Heart left ventricle (tissue), 16 donors: Measurements from ENCODE around the gene NXF3. TPM values are rescaled to one million over a fixed set of nuclear protein-coding genes. Genes with fewer than 3 reads are reported as not detected.

ENCODE experiments used
- ATAC-seq, 4 donors: fragments of 200-7000 bp; cut with Tn5 transposase; one replicate each; pipeline ENCODE4 v1.9.1; 2020 to 2022; ENCODE audit warnings: moderate library complexity in 4 of 4, mild to moderate bottlenecking in 3 of 4, moderate number of reproducible peaks in 1 of 4
- DNase-seq, 5 donors: peaks; one replicate each; pipeline ENCODE4 v3.0.0-alpha.2; 2020
- H3K27ac ChIP-seq, 12 donors: fragments of 200-600 bp; sonication (generic) in 4 of 12; one replicate each; pipeline versions ENCODE4 v1.5.0 to v1.8.0; 2016 to 2022; ENCODE audit warnings: mild to moderate bottlenecking in 2 of 12
- H3K27me3 ChIP-seq, 9 donors: fragments of 200-600 bp; sonication (generic) in 2 of 9; one replicate each; pipeline versions ENCODE4 v1.5.1 to v1.8.0; 2016 to 2022; ENCODE audit warnings: mild to moderate bottlenecking in 3 of 9
- H3K36me3 ChIP-seq, 9 donors: fragments of 200-600 bp; sonication (generic) in 2 of 9; one replicate each; pipeline versions ENCODE4 v1.5.0 to v1.8.0; 2018 to 2022; ENCODE audit warnings: mild to moderate bottlenecking in 2 of 9
- H3K4me1 ChIP-seq, 12 donors: fragments of 200-600 bp; sonication (generic) in 4 of 12; one replicate each; pipeline versions ENCODE4 v1.5.0 to v1.8.0; 2016 to 2022; ENCODE audit warnings: mild to moderate bottlenecking in 3 of 12
- H3K4me3 ChIP-seq, 12 donors: fragments of 200-600 bp; sonication (generic) in 4 of 12; one replicate each; pipeline versions ENCODE4 v1.5.0 to v1.8.0; 2017 to 2022; ENCODE audit warnings: mild to moderate bottlenecking in 9 of 12, moderate library complexity in 4 of 12
- H3K9me3 ChIP-seq, 12 donors: fragments of 200-600 bp; sonication (generic) in 4 of 12; one replicate each; pipeline versions ENCODE4 v1.5.0 to v1.8.0; 2016 to 2022; ENCODE audit warnings: mild to moderate bottlenecking in 1 of 12
- POLR2A ChIP-seq, 2 donors: fragments of 450-650 bp; IDR thresholded peaks; one replicate each; pipeline ENCODE4 v1.6.1; 2017; ENCODE audit warnings: antibody characterized with exemption in 2 of 2, mild to moderate bottlenecking in 2 of 2, moderate library complexity in 2 of 2
- WGBS, 4 donors: extraction: QIAGEN DNeasy Blood & Tissue Kit in 2 of 4; methylation state at CpG; one replicate each; pipeline versions ENCODE4 v1.1.5 to v1.1.7; 2013 to 2018; 5-methylcytosine and 5-hydroxymethylcytosine counted together
- intact Hi-C, 10 donors: fragments of 100-400 bp; cut with DNase I; formaldehyde crosslinking; loops; one replicate each; pipeline versions ENCODE4 v1.11.1 to v1.14.2; 2022
- polyA plus RNA-seq, 2 donors: library from polyadenylated mRNA; stranded (reverse); fragments of 200-250 nt; gene quantifications; one replicate each; pipeline ENCODE4 v1.2.3, GENCODE V29; 2013
- total RNA-seq, 9 donors: library from RNA; depleted of rRNA in 2 of 9; stranded (reverse); fragments of >200 nt in 2 of 9; fragmentation: NEBNext Ultra II Directional in 3 of 9; extraction: Animal tissue kit (Norgen Biotek cat#: 25700) in 3 of 9; gene quantifications; one replicate each; pipeline versions ENCODE4 v1.1.0 to v1.2.4, GENCODE V29; 2016 to 2023
- TF ChIP-seq, protein P1 (sequence below), 12 donors: fragments of 200-600 bp; sonication (generic) in 4 of 12; IDR thresholded peaks; one replicate each; pipeline versions ENCODE4 v1.5.0 to v1.8.0; 2018 to 2022; ENCODE audit warnings: antibody characterized with exemption in 12 of 12, mild to moderate bottlenecking in 5 of 12
- donor health status: ischemic (EF 13 %, LVEDD 7.1; RV severe dilation, severe dysfunction).
- donor health status: healthy with polysubstance abuse.
- donor health status: DM: no; HTN: yes; CAD: no.
- donor health status: DM: no; HTN: no; CAD: no.
- donor health status: ischemic (EF 25% LVEDD 6.9; RV normal size, moderate dysfunction).
- donor health status: ischemic (EF 25% LVEDD 5.7; RV mildly dilated, moderate dysfunction).
- donor health status: healthy.
- donor health status: DM: yes; HTN: yes; CAD: no.
- donor health status: ischemic (EF 35%, LVEDD 5.7; RV mildly dilated, moderate dysfunction).
- donor health status: nonischemic (EF 11% LVEDD 7.7; RV severe dilation, severe dysfunction).
- donor health status: DM: yes; HTN: yes; CAD: no.
- donor health status: PGD.
- donor health status: ischemic (EF 29% LVEDD 5.4; RV normal size, mild dysfunction).
- donor health status: nonischemic (EF 23%, LVEDD 6.1; RV moderate dilation, normal function).

NXF3 gene
- total and polyA plus RNA-seq, 11 donors: 0.08 to 0.54 (median 0.30) TPM; not detected in 4

DNA sequence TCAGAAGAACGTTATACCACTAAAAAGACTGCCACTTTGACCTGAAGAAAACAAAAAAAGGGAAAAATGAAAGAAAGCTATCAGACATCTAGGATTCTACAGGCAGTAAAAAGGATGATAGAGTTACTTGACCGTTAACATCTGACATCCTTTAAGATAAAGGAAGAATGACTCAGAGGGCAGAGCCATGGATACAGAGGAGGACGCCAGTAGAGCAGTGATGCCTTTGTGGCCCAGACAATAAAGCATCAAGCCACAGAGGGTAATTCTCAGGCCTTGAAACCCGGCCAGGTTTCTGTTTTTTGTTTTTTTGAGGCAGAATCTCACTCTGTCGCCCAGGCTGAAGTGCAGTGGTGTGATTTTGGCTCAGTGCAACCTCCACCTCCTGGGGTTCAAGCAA, 19.5 kb downstream of the NXF3 start:
- no peak overlapping the region for H3K27ac ChIP-seq
- no peaks in the 10 kb centered on the region for H3K9me3 ChIP-seq
- no peak overlapping the region for H3K4me3 ChIP-seq
- ATAC-seq: no peak
- intact Hi-C loops: no loop called here
- DNase-seq: no peak
- no peak for TF ChIP-seq POLR2A (IDR thresholded peaks at IDR 0.05)
- 29 to 56% (median 34%) methylated on average over 5 of the region's 5 CpGs for WGBS, 4 donors
- no peaks in the 10 kb centered on the region for H3K27me3 ChIP-seq
- H3K36me3 ChIP-seq: no peaks in the 10 kb centered on the region
- H3K4me1 ChIP-seq: no peaks in the 10 kb centered on the region

DNA sequence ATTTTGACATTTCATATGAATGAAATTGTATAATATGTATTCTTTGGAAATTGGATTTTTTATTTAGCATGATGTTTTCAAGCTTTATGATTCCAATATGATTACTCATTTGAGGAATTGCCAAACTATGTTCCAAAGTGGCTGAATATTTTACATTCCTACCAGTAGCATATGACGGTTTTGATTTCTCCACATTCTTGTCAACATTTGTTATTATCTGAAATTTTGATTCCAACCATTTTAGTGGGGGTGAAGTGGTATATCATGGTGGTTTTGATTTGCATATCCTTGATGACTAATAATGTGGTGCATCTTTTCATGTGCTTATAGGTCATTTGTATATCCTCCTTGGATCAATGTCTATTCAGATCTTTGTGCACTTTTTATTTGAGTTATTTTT, 26.3 kb downstream of the NXF3 start:
- no peak for ATAC-seq
- Histone ChIP-seq H3K27ac (no peak overlapping the region), H3K36me3 (no peaks in the 10 kb centered on the region), H3K27me3 (peaks cover 0 to 13% (median 0%) of the 10 kb centered on the region in 9 donors), H3K9me3 (no peaks in the 10 kb centered on the region), H3K4me3 (no peak overlapping the region), H3K4me1 (no peaks in the 10 kb centered on the region)
- WGBS, 4 donors: 47 to 55% (median 51%) methylated on average over 1 of the region's 1 CpG
- no peak for DNase-seq
- TF ChIP-seq, protein P1, sequence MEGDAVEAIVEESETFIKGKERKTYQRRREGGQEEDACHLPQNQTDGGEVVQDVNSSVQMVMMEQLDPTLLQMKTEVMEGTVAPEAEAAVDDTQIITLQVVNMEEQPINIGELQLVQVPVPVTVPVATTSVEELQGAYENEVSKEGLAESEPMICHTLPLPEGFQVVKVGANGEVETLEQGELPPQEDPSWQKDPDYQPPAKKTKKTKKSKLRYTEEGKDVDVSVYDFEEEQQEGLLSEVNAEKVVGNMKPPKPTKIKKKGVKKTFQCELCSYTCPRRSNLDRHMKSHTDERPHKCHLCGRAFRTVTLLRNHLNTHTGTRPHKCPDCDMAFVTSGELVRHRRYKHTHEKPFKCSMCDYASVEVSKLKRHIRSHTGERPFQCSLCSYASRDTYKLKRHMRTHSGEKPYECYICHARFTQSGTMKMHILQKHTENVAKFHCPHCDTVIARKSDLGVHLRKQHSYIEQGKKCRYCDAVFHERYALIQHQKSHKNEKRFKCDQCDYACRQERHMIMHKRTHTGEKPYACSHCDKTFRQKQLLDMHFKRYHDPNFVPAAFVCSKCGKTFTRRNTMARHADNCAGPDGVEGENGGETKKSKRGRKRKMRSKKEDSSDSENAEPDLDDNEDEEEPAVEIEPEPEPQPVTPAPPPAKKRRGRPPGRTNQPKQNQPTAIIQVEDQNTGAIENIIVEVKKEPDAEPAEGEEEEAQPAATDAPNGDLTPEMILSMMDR (IDR thresholded peaks at IDR 0.05): no peak
- no peak for TF ChIP-seq POLR2A (IDR thresholded peaks at IDR 0.05)
- intact Hi-C loops: loop anchor here in 1 of 10 donors (10.0 kb wide), 1 partner anchor 78 kb away; no protein-coding TSS in a partner anchor

DNA sequence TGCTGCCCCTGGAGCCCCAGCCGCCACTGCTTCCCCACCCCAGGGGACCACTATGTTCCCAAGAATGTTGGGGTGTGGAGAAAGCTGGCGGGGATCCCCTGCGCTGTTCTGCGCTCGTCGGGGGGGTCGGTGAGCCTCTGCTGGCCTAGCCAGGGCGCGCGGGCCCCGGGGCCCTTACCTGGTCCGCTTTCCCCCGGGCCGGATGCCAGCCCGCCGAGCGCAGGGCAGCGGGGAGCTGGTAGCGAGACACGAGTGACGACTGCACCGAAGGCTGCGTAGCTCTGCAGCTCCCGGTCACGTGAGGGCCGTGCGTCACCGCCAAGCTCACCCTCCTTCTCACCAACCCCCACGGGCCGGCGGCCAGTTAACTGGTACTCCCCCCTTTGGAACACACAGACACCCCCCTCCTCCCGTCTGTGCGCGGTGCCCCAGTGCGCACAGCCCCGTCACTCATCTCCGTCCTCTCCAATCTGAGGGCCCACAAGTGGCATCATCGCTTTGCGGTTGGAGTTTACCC, 29.0 kb downstream of the NXF3 start, which contains the start of gene BEX1:
Gene BEX1 (minus strand): TSS at position 254 of the 517 bp plus-strand sequence. CDS start 897 bp downstream, outside the sequence.
- no peak within 1 kb of the TSS for H3K27ac ChIP-seq
- ATAC-seq (peak in 3 of 4 donors; percentile 67 to 85 (median 74)), DNase-seq (peak in 4 of 5 donors; percentile 26 to 42 (median 28))
- H3K9me3 ChIP-seq: no peaks in the 10 kb centered on the region
- peaks cover 0 to 16% (median 0%) of the 10 kb centered on the region in 9 donors for H3K27me3 ChIP-seq
- peak within 1 kb of the TSS in 9 of 12 donors; percentile 26 to 44 (median 37) for H3K4me3 ChIP-seq
- no peaks in the 10 kb centered on the region for H3K4me1 ChIP-seq
- no peaks in the 10 kb centered on the region for H3K36me3 ChIP-seq
- intact Hi-C loops: loop anchor here in 1 of 10 donors (10.0 kb wide), 1 partner anchor 81 kb away; no protein-coding TSS in a partner anchor
- TF ChIP-seq, protein P1 (IDR thresholded peaks at IDR 0.05): no peak
- TF ChIP-seq POLR2A (IDR thresholded peaks at IDR 0.05): no peak
- WGBS, 4 donors: 1 to 42% (median 11%) methylated on average over 32 to 39 of the region's 39 CpGs

DNA sequence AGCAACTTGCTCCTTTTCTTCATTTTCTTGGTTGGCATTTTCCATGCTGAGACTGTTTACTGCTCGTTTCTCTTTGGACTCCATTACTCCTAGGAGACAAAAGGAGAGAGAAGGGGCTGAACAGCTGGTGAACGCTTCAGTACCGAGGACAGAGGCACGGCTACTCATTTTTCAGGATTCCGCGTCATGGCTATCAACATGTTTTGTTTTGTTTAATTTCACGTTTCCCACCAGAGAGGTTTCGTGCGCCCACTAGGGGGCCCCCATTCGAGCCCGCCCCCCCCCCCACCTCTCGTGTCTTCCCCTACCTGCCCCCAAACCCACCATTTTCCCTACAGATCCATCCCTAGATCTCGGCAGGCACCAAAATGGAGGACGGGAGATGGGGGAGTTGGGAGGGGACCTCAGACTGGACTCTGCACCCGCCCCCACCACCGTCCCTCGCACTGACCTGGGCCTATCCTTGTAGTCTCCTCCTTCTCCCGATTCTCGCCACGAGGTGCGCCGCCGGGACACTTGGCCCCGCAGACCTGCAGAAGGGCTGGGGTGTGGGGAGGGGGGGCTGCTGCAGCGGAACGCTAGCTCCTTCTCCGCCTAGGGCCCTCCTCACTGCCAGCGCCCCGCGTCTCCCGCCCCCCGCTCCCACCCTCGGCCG, 29.6 kb downstream of the NXF3 start:
- Histone ChIP-seq H3K4me3 (peak overlapping the region in 9 of 12 donors; percentile 26 to 44 (median 37)), H3K4me1 (no peaks in the 10 kb centered on the region), H3K9me3 (no peaks in the 10 kb centered on the region), H3K27ac (no peak overlapping the region), H3K36me3 (no peaks in the 10 kb centered on the region), H3K27me3 (peaks cover 0 to 16% (median 0%) of the 10 kb centered on the region in 9 donors)
- peak in 2 of 4 donors; percentile 29 to 49 for ATAC-seq
- TF ChIP-seq, protein P1 (IDR thresholded peaks at IDR 0.05): no peak
- TF ChIP-seq POLR2A (IDR thresholded peaks at IDR 0.05): no peak
- no peak for DNase-seq
- intact Hi-C loops: loop anchor here in 1 of 10 donors (10.0 kb wide), 1 partner anchor 81 kb away; no protein-coding TSS in a partner anchor
- WGBS, 4 donors: 1 to 51% (median 19%) methylated on average over 30 to 32 of the region's 34 CpGs
